Neural cell (in vitro differentiated cells): ENCODE measurements around the gene STUM. TPM values are rescaled to one million over a fixed set of nuclear protein-coding genes. Genes with fewer than 3 reads are reported as not detected.

Experiments used
- H2AFZ ChIP-seq: fragments of 200-600, 300-800 bp; sonication (generic), shearing (Covaris generic); 2 replicates; pipeline ENCODE4 v1.6.0; 2014; ENCODE audit warnings: low read depth, mild to moderate bottlenecking, antibody characterized with exemption, low read length, moderate library complexity
- H3F3A ChIP-seq: fragments of 200-600 bp; shearing (Covaris generic); 2 replicates; pipeline ENCODE4 v1.6.1; 2016; ENCODE audit warnings: mild to moderate bottlenecking, moderate library complexity, mixed read lengths, antibody characterized with exemption, low read length; ENCODE audit not compliant: insufficient read depth, poor library complexity, severe bottlenecking
- H3K27ac ChIP-seq: fragments of 200-600, 300-800 bp; sonication (generic), shearing (Covaris generic); 2 replicates; pipeline ENCODE4 v1.5.1; 2014; ENCODE audit warnings: mild to moderate bottlenecking, low read length, moderate library complexity
- H3K27me3 ChIP-seq: fragments of 300-800, 200-600 bp; sonication (generic), shearing (Covaris generic); 2 replicates; pipeline ENCODE4 v1.6.0; 2014; ENCODE audit warnings: mild to moderate bottlenecking, low read depth, low read length, moderate library complexity; ENCODE audit not compliant: insufficient read depth
- H3K36me3 ChIP-seq: fragments of 300-800, 200-600 bp; sonication (generic), shearing (Covaris generic); 2 replicates; pipeline ENCODE4 v1.5.1; 2014; ENCODE audit warnings: mild to moderate bottlenecking, antibody characterized with exemption, low read length, moderate library complexity; ENCODE audit not compliant: insufficient read depth
- H3K4me2 ChIP-seq: fragments of 300-800, 200-600 bp; sonication (generic), shearing (Covaris generic); 2 replicates; pipeline ENCODE4 v1.6.0; 2014; ENCODE audit warnings: mild to moderate bottlenecking, low read length
- H3K4me3 ChIP-seq: fragments of 300-800, 200-600 bp; sonication (generic), shearing (Covaris generic); 2 replicates; pipeline ENCODE4 v1.5.1; 2014; ENCODE audit warnings: mild to moderate bottlenecking, low read length, moderate library complexity
- H3K79me2 ChIP-seq: fragments of 200-600 bp; shearing (Covaris generic); replicated peaks from 2 replicates; pipeline ENCODE4 v1.6.0; 2014; ENCODE audit warnings: mild to moderate bottlenecking, low read length, moderate library complexity; ENCODE audit not compliant: insufficient read depth
- H3K9ac ChIP-seq: fragments of 300-800, 200-600 bp; sonication (generic), shearing (Covaris generic); 2 replicates; pipeline ENCODE4 v1.6.1; 2016; ENCODE audit warnings: mild to moderate bottlenecking, low read length, mixed read lengths
- H3K9me2 ChIP-seq: fragments of 200-600 bp; shearing (Covaris generic); 2 replicates; pipeline ENCODE4 v1.6.1; 2016; ENCODE audit warnings: mild to moderate bottlenecking, low read length, mixed read lengths; ENCODE audit not compliant: insufficient read depth
- H3K9me3 ChIP-seq: fragments of 200-600, 300-800 bp; sonication (generic), shearing (Covaris generic); 2 replicates; pipeline ENCODE4 v1.6.1; 2016; ENCODE audit warnings: mild to moderate bottlenecking, mixed run types, low read length, moderate library complexity, mixed read lengths
- H4K20me1 ChIP-seq: fragments of 200-600 bp; shearing (Covaris generic); 2 replicates; pipeline ENCODE4 v1.6.1; 2016; ENCODE audit warnings: mild to moderate bottlenecking, mixed run types; ENCODE audit not compliant: insufficient read depth
- CTCF ChIP-seq: fragments of 450-650 bp; IDR thresholded peaks from 2 replicates; pipeline ENCODE4 v1.5.1; 2014; ENCODE audit warnings: antibody characterized with exemption, mild to moderate bottlenecking, moderate library complexity; ENCODE audit not compliant: poor library complexity, severe bottlenecking
- EP300 ChIP-seq: fragments of 450-650 bp; conservative IDR thresholded peaks from 2 replicates; pipeline ENCODE4 v1.6.1; 2014; ENCODE audit warnings: antibody characterized with exemption, mild to moderate bottlenecking, moderate library complexity; ENCODE audit not compliant: poor library complexity, severe bottlenecking
- EZH2 ChIP-seq: fragments of 200-600, 300-800 bp; shearing (Covaris generic), sonication (generic); IDR thresholded peaks from 2 replicates; pipeline ENCODE4 v1.6.1; 2014; ENCODE audit warnings: antibody characterized with exemption, low read length, borderline replicate concordance, mild to moderate bottlenecking; ENCODE audit not compliant: insufficient read depth, poor library complexity, severe bottlenecking
- MXI1 ChIP-seq: fragments of 450-650 bp; conservative IDR thresholded peaks from 2 replicates; pipeline ENCODE4 v1.6.1; 2014; ENCODE audit warnings: antibody characterized with exemption, mild to moderate bottlenecking; ENCODE audit not compliant: poor library complexity, severe bottlenecking
- POLR2AphosphoS5 ChIP-seq: IDR thresholded peaks from 2 replicates; pipeline ENCODE4 v1.6.1; 2012
- RAD21 ChIP-seq: fragments of 450-650 bp; conservative IDR thresholded peaks from 2 replicates; pipeline ENCODE4 v1.6.1; 2014; ENCODE audit warnings: antibody characterized with exemption, mild to moderate bottlenecking, moderate library complexity
- REST ChIP-seq: IDR thresholded peaks from 2 replicates; pipeline ENCODE4 v1.6.1; 2012; ENCODE audit warnings: borderline replicate concordance
- SMC3 ChIP-seq: fragments of 450-650 bp; conservative IDR thresholded peaks from 2 replicates; pipeline ENCODE4 v1.6.1; 2014; ENCODE audit warnings: antibody characterized with exemption, mild to moderate bottlenecking, moderate library complexity; ENCODE audit not compliant: poor library complexity
- TAF1 ChIP-seq: IDR thresholded peaks from 2 replicates; pipeline ENCODE4 v1.6.1; 2012; ENCODE audit warnings: low read depth
- polyA plus RNA-seq: library from polyadenylated mRNA; depleted of rRNA; stranded (reverse); fragments of >200 nt; gene quantifications from 2 replicates; pipeline ENCODE4 v1.2.3, GENCODE V29; 2014

STUM gene
- polyA plus RNA-seq, 1 donor from 2014 or later: 0.52 TPM

- Histone ChIP-seq H3K9me2 (no peaks in the 10 kb centered on the region), H3K4me2 (no peak overlapping the region), H3K27me3 (no peaks in the 10 kb centered on the region), H3K36me3 (no peaks in the 10 kb centered on the region), H2AFZ (no peak overlapping the region), H3K27ac (no peak overlapping the region), H3K79me2 (no peaks in the 10 kb centered on the region), H3K9me3 (no peaks in the 10 kb centered on the region), H4K20me1 (no peaks in the 10 kb centered on the region), H3F3A (no peaks in the 10 kb centered on the region), H3K9ac (no peak overlapping the region), H3K4me3 (no peak overlapping the region)
- TF ChIP-seq POLR2AphosphoS5 (no peak), EZH2 (no peak), SMC3 (no peak), CTCF (no peak), TAF1 (no peak)
Observed at GRCh38 chr1:226603022-226603857, 54.7 kb downstream of the STUM start.

GRCh38 chr1:226603858-226604559, 55.4 kb downstream of the STUM start:
- Histone ChIP-seq H3K9me3 (no peaks in the 10 kb centered on the region), H3K79me2 (no peaks in the 10 kb centered on the region), H3K36me3 (no peaks in the 10 kb centered on the region), H3F3A (no peaks in the 10 kb centered on the region), H3K4me2 (no peak overlapping the region), H3K9ac (no peak overlapping the region), H2AFZ (no peak overlapping the region), H3K27me3 (no peaks in the 10 kb centered on the region), H3K4me3 (no peak overlapping the region), H4K20me1 (no peaks in the 10 kb centered on the region), H3K27ac (no peak overlapping the region), H3K9me2 (no peaks in the 10 kb centered on the region)
- no peak for TF ChIP-seq EP300
- no peak for TF ChIP-seq EZH2
- TF ChIP-seq REST: no peak
- TF ChIP-seq RAD21: no peak
- TF ChIP-seq TAF1: no peak
- TF ChIP-seq MXI1: no peak
- no peak for TF ChIP-seq POLR2AphosphoS5
- TF ChIP-seq CTCF: no peak
- TF ChIP-seq SMC3: no peak
